Measurements from ENCODE around the gene NKTR.
"Not testable (repeated sequence)": the region's sequence is repeated elsewhere in the genome, so short reads cannot be mapped to it uniquely, and the experiment has no call there.

Gene NKTR

GRCh38 chr3:42600111-42600957 lies at the start of gene NKTR:
Gene NKTR, plus strand, starts transcription at chr3:42600686. Its CDS starts 321 bp downstream, at chr3:42601007.
- peak; percentile 97 for DNase-seq (ENCODE audit: low read depth, low spot score)

GRCh38 chr3:42552830-42553229 lies 47.7 kb upstream of the NKTR start:
- DNase-seq (ENCODE audit: low read depth, low spot score), result no peak

GRCh38 chr3:42556089-42556632 lies 44.3 kb upstream of the NKTR start:
- DNase-seq (ENCODE audit: low read depth, low spot score), result no peak

- DNase-seq (ENCODE audit: low read depth, low spot score), result not testable (repeated sequence)
Measured at GRCh38 chr3:42556817-42557216, 43.7 kb upstream of the NKTR start.

- no peak for DNase-seq (ENCODE audit: low read depth, low spot score)
Measured at GRCh38 chr3:42557854-42558253, 42.6 kb upstream of the NKTR start.

GRCh38 chr3:42562047-42562907 lies 38.2 kb upstream of the NKTR start:
- DNase-seq (ENCODE audit: low read depth, low spot score), result no peak

- no peak for DNase-seq (ENCODE audit: low read depth, low spot score)
Measured at GRCh38 chr3:42569593-42570142, 30.8 kb upstream of the NKTR start.

- no peak for DNase-seq (ENCODE audit: low read depth, low spot score)
Measured at GRCh38 chr3:42572278-42572677, 28.2 kb upstream of the NKTR start.

- DNase-seq (ENCODE audit: low read depth, low spot score), result no peak
Measured at GRCh38 chr3:42575137-42575741, 25.2 kb upstream of the NKTR start.

- DNase-seq (ENCODE audit: low read depth, low spot score), result no peak
Measured at GRCh38 chr3:42578054-42578453, 22.4 kb upstream of the NKTR start.

GRCh38 chr3:42579346-42579745 lies 21.1 kb upstream of the NKTR start:
- not testable (repeated sequence) for DNase-seq (ENCODE audit: low read depth, low spot score)

- no peak for DNase-seq (ENCODE audit: low read depth, low spot score)
Measured at GRCh38 chr3:42581400-42581708, 19.1 kb upstream of the NKTR start.

- peak; percentile 94 for DNase-seq (ENCODE audit: low read depth, low spot score)
Measured at GRCh38 chr3:42581709-42582473, 18.6 kb upstream of the NKTR start, which contains the start of gene SEC22C. Gene SEC22C, minus strand, starts transcription at chr3:42581967. Its CDS starts 12,921 bp downstream, at chr3:42569046.

GRCh38 chr3:42582474-42583070 lies 17.9 kb upstream of the NKTR start:
- no peak for DNase-seq (ENCODE audit: low read depth, low spot score)

GRCh38 chr3:42588625-42589024 lies 11.9 kb upstream of the NKTR start:
- no peak for DNase-seq (ENCODE audit: low read depth, low spot score)

GRCh38 chr3:42589382-42590109 lies 10.9 kb upstream of the NKTR start:
- no peak for DNase-seq (ENCODE audit: low read depth, low spot score)

GRCh38 chr3:42590989-42591756 lies 9.3 kb upstream of the NKTR start:
- no peak for DNase-seq (ENCODE audit: low read depth, low spot score)

GRCh38 chr3:42591811-42592210 lies 8.7 kb upstream of the NKTR start:
- no peak for DNase-seq (ENCODE audit: low read depth, low spot score)

GRCh38 chr3:42593635-42594034 lies 6.9 kb upstream of the NKTR start:
- DNase-seq (ENCODE audit: low read depth, low spot score), result no peak
